Astrocyte (in vitro differentiated cells and primary cell): ENCODE data around the gene SPESP1.

ENCODE experiments used
- EZH2 ChIP-seq: IDR thresholded peaks from 2 replicates; pipeline ENCODE4 v1.6.1; 2012; ENCODE audit warnings: mild to moderate bottlenecking, low read length, inconsistent platforms; ENCODE audit not compliant: insufficient read depth
- TF ChIP-seq, protein P1 (sequence below): IDR thresholded peaks from 2 replicates; pipeline ENCODE4 v1.5.1; 2011; ENCODE audit warnings: low read depth, mild to moderate bottlenecking, inconsistent platforms, low read length, moderate library complexity; ENCODE audit not compliant: insufficient read depth

DNA sequence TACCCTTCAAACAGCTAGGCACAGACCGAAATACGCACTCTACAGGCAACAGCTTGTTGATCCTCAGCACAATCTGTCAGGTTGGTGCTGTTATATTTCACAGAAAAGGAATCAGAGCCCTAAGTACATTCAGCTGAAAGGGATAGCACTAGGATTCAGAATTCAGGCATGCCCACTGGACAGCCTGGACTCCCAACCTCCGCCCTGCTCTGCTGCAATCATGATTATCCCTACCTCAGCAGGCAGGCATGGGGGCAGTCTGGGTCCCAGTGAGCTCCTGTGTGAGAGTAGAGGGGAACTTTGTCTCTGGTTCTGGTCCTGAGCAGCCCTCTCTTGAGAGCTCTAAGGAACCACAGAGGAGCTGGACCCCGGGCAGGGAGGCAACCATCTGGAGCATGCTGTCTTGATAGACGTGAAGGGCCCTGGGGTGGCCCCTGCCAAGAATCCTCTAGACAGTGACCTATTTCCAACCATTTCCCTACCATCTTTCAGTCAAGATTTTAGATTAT lies 60.7 kb downstream of the SPESP1 start:
- TF ChIP-seq, protein P1, sequence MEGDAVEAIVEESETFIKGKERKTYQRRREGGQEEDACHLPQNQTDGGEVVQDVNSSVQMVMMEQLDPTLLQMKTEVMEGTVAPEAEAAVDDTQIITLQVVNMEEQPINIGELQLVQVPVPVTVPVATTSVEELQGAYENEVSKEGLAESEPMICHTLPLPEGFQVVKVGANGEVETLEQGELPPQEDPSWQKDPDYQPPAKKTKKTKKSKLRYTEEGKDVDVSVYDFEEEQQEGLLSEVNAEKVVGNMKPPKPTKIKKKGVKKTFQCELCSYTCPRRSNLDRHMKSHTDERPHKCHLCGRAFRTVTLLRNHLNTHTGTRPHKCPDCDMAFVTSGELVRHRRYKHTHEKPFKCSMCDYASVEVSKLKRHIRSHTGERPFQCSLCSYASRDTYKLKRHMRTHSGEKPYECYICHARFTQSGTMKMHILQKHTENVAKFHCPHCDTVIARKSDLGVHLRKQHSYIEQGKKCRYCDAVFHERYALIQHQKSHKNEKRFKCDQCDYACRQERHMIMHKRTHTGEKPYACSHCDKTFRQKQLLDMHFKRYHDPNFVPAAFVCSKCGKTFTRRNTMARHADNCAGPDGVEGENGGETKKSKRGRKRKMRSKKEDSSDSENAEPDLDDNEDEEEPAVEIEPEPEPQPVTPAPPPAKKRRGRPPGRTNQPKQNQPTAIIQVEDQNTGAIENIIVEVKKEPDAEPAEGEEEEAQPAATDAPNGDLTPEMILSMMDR, result no peak
- no peak for TF ChIP-seq EZH2
